DMS 273 (cell line): ENCODE data around the gene PCGF2.

Experiments
- DNase-seq: peaks from one replicate; lab custom pipeline; 2025; ENCODE audit not compliant: unreplicated experiment; lab: John Stamatoyannopoulos, UW

The PCGF2 gene

GRCh38 chr17:38719943-38720641, 28.0 kb downstream of the PCGF2 start:
- DNase-seq: no peak

- no peak for DNase-seq
Measured at GRCh38 chr17:38719289-38719942, 28.7 kb downstream of the PCGF2 start.

GRCh38 chr17:38717139-38717745, 30.9 kb downstream of the PCGF2 start:
- DNase-seq: no peak

- DNase-seq: no peak
Measured at GRCh38 chr17:38716368-38717005, 31.6 kb downstream of the PCGF2 start.

GRCh38 chr17:38715216-38715943, 32.8 kb downstream of the PCGF2 start:
- no peak for DNase-seq

- DNase-seq: no peak
Measured at GRCh38 chr17:38713456-38714075, 34.6 kb downstream of the PCGF2 start.

GRCh38 chr17:38712593-38712992, 35.5 kb downstream of the PCGF2 start:
- no peak for DNase-seq

- DNase-seq: no peak
Measured at GRCh38 chr17:38711792-38712571, 36.2 kb downstream of the PCGF2 start.

GRCh38 chr17:38710985-38711384, 37.2 kb downstream of the PCGF2 start:
- no peak for DNase-seq

- DNase-seq: no peak
Measured at GRCh38 chr17:38710604-38710962, 37.6 kb downstream of the PCGF2 start.

- peak; percentile 77 for DNase-seq
Measured at GRCh38 chr17:38709864-38710603, 38.1 kb downstream of the PCGF2 start.

GRCh38 chr17:38709104-38709820, 38.9 kb downstream of the PCGF2 start:
- no peak for DNase-seq

GRCh38 chr17:38707678-38708351, 40.3 kb downstream of the PCGF2 start:
- no peak for DNase-seq

GRCh38 chr17:38706505-38707216, 41.5 kb downstream of the PCGF2 start:
- no peak for DNase-seq

GRCh38 chr17:38705803-38706504, 42.2 kb downstream of the PCGF2 start:
- peak; percentile 85 for DNase-seq

- DNase-seq: peak; percentile 62
Measured at GRCh38 chr17:38705523-38705802, 42.7 kb downstream of the PCGF2 start.
